ENCODE data around the gene FCAMR.

Gene FCAMR

GRCh38 chr1:206955476-206956451, 14.5 kb downstream of the FCAMR start:
- no peak for DNase-seq

GRCh38 chr1:206954459-206955342, 15.6 kb downstream of the FCAMR start:
- DNase-seq = no peak

- DNase-seq = no peak
These were observed 16.6 kb downstream of the FCAMR start for GRCh38 chr1:206953626-206954025.

GRCh38 chr1:206953126-206953525, 17.1 kb downstream of the FCAMR start:
- no peak for DNase-seq

- peak in 1 of 2 donors; percentile 25 for DNase-seq
These were observed 18.1 kb downstream of the FCAMR start for GRCh38 chr1:206952171-206952570.

- no peak for DNase-seq
These were observed 18.8 kb downstream of the FCAMR start for GRCh38 chr1:206951318-206952100.

- no peak for DNase-seq
These were observed 20.6 kb downstream of the FCAMR start for GRCh38 chr1:206949641-206950040.

GRCh38 chr1:206949208-206949607, 21.1 kb downstream of the FCAMR start:
- no peak for DNase-seq

GRCh38 chr1:206947255-206947654, 23.0 kb downstream of the FCAMR start:
- DNase-seq = no peak

GRCh38 chr1:206946261-206946660, 24.0 kb downstream of the FCAMR start, which contains the start of gene PIGR:
Gene PIGR (minus strand): TSS chr1:206946466. CDS start chr1:206940531, 5,935 bp downstream.
- no peak for DNase-seq

GRCh38 chr1:206945779-206946178, 24.5 kb downstream of the FCAMR start:
- DNase-seq = no peak

- peak in 1 of 2 donors; percentile 20 for DNase-seq
These were observed 25.6 kb downstream of the FCAMR start for GRCh38 chr1:206944703-206945102.

GRCh38 chr1:206941766-206942418, 28.4 kb downstream of the FCAMR start:
- DNase-seq = no peak

- DNase-seq = no peak
These were observed 29.7 kb downstream of the FCAMR start for GRCh38 chr1:206940588-206940936.

GRCh38 chr1:206939841-206940587, 30.2 kb downstream of the FCAMR start:
- DNase-seq = no peak

- no peak for DNase-seq
These were observed 31.1 kb downstream of the FCAMR start for GRCh38 chr1:206939131-206939530.

GRCh38 chr1:206937425-206937824, 32.8 kb downstream of the FCAMR start:
- DNase-seq = no peak

- DNase-seq = peak; percentile 36 to 46
These were observed 34.7 kb downstream of the FCAMR start for GRCh38 chr1:206935491-206936067.

- peak; percentile 75 for DNase-seq
These were observed 36.8 kb downstream of the FCAMR start for GRCh38 chr1:206933333-206933945.

- no peak for DNase-seq
These were observed 38.1 kb downstream of the FCAMR start for GRCh38 chr1:206932177-206932576.

- DNase-seq = no peak
These were observed 38.6 kb downstream of the FCAMR start for GRCh38 chr1:206931709-206932108.
